GM19193 (cell line): ENCODE results near the gene ZNF646.

ENCODE experiments used
- POLR2A ChIP-seq: IDR thresholded peaks from 4 replicates; pipeline ENCODE4 v1.6.1; 2011; ENCODE audit not compliant: insufficient read depth, insufficient read length; ENCODE audit errors: extremely low read depth

The ZNF646 gene

DNA sequence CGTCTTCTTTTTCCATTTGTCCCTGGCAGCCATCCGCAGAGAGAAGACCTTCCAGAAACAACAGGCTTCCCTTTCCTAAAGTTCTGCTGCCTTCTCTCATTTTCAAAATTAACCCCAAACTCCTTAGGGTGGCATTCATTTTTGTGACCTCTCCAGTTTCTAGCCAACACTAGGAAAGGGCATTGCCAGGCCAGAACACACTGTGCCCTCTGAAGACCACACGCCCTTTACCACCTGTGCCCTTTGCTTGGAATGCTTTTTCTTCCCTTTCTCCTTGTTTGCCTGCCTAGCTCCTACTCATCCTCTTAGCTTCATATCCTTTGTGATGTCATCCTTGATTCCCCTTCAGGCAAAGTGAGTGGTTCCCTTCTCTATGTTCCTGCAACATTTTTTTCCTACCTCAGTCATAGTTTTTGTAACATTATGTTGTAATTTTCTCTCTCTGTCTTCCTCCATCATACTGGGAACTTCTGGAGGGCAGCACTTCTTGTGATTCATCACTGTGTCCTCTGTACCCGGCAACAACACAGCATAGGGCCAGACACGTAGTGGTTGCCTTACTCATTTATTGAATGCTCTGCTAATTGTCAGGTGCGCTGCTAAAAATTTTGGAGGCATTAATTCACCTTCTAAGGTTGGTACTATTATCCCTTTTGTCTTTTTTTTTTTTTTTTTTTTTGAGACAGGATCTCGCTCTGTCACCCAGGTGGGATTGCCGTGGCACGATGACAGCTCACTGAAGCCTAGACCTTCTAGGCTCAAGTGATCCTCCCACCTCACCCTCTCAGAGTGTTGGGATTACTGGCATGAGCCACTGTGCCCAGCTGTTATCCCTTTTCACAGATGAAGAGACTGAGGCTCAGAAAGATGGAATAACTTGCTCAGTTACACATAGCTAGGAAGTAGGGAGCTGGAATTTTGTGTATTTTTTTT lies 44.3 kb downstream of the ZNF646 start:
- TF ChIP-seq POLR2A, result no peak

GRCh38 chr16:31120129-31120528 lies 45.9 kb downstream of the ZNF646 start:
- TF ChIP-seq POLR2A, result no peak

- no peak for TF ChIP-seq POLR2A
Measured at GRCh38 chr16:31125844-31126243, 51.6 kb downstream of the ZNF646 start.

GRCh38 chr16:31127182-31127581 lies 53.0 kb downstream of the ZNF646 start:
- TF ChIP-seq POLR2A, result no peak

DNA sequence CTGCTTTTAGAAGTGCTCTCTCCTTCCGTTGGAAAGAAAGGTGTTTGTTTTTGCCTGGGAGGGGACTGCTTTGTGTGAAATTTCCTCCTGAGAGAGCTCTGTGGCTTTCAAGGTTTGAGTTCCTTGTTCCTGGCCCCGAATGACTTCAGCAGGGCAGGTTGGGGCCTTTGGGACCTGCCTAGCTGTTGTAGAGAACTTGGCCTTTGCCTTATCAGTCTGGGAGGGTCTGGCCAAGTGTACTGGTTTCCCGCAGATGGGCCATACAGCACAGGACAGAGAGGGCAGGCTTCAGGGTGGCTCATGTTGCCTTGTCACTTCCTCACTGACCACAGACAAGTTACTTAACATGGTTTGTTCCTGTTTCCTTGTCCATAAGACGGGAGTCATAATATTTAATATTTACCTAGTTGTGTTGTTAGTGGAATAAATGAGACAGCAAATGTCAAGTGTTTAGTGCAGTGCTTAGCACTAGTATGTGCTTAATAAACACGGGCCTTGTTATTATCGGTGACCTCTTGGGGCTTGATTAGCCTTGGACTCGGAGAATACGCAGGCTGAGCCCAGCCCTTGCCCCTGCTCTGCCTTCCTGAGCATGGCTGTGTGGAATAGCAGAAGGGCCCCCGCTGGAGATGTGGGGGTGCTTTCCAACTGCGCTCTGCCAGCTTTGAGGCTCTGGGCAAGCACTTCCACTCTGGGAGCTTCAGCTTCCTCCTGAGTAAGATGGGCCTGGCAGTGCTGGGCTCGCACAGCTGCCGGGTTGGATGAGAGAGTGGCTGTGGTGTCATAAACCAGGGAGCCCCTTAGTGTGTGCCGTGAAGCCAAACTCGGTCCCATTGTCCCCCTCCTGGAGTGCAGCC lies 54.7 kb downstream of the ZNF646 start:
- TF ChIP-seq POLR2A, result no peak

- TF ChIP-seq POLR2A, result no peak
Measured at GRCh38 chr16:31129568-31130335, 55.5 kb downstream of the ZNF646 start.

GRCh38 chr16:31130336-31130891 lies 56.2 kb downstream of the ZNF646 start:
- no peak for TF ChIP-seq POLR2A

DNA sequence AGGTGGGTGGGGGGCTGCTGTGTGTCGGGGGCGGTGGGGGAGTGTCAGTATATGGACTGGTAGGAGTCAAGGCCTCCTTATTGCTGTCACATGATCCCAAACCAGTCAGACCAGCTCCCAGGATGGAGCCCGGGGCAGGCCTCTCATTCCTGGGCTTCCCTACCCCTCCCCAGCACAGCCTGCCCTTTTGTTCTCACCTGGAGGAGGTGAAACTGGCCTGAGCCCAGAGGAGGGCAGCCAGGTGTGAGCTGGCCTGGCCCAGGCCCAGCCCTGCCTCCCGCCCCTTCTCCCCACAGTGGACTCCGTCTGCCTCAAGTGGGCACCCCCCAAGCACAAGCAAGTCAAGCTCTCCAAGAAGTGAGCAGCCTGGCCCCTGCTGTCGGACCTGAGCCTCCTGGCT lies 56.7 kb downstream of the ZNF646 start:
- TF ChIP-seq POLR2A, result no peak

GRCh38 chr16:31131416-31131815 lies 57.2 kb downstream of the ZNF646 start:
- TF ChIP-seq POLR2A, result no peak

DNA sequence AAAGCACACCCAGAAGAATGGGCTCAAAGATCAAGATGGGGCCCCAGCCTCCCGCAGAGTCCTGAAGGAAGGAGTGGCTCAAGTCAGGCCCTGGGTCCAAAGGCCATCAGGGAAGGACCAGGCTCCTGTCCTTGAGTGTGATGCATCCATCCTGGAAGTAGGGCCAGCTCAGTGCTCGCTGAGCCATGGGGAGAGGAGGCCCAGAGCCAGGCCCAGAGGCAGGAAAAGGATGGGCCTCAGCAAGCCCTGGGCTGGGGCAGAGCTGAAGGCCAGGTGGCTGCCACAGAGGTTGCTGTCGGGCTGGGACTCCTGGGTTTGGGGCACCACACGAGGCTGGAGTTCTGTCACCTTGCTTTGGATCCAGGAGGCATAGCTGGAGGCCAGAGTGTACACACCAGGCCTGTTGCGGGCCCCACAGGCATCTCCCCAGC lies 57.6 kb downstream of the ZNF646 start:
- TF ChIP-seq POLR2A, result no peak

DNA sequence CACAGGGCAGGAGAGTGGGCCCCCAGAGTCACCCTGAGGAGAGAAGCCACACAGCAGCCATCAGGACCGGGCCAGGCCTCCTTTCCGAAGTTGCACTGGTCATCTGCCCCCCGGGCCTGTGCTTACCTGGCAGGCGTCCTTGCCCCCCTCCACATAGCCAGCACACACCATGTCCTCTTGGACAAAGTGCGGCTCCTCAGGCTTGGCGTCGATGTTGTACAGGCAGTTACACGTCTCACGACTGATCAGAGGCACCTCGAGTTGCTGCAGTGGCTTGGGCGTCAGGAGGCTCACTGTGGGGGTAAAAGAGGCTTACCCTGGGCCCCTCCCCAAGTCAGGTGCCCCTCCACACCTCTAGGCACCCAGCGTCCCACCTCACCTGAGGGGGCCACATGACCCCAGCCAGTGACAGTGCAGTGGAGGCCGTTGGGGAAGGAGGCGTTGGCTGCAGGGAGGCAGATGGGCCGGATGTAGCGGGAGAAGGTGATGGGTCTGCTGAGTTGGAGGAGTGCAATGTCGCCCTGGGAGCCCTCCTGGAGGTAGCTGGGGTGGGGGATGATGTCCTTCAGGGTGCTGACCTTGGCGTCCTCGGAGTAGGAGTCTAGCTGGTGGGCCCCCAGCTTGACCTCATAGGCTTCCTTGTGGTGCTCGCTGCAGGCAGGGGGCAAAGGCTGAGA lies 58.2 kb downstream of the ZNF646 start:
- no peak for TF ChIP-seq POLR2A

GRCh38 chr16:31133046-31133501 lies 58.9 kb downstream of the ZNF646 start:
- no peak for TF ChIP-seq POLR2A
